Measurements from ENCODE around the gene SCCPDH. TPM values are rescaled to one million over a fixed set of nuclear protein-coding genes. Genes with fewer than 3 reads are reported as not detected.
"Not testable (repeated sequence)": the region's sequence is repeated elsewhere in the genome, so short reads cannot be mapped to it uniquely, and the experiment has no call there.

SCCPDH gene
- total RNA-seq, 1 donor from 2014 or later: 34.1 TPM

GRCh38 chr1:246811985-246812384 lies 87.8 kb downstream of the SCCPDH start:
- no peaks in the 10 kb centered on the region for H3K36me3 Mint-ChIP-seq
- peaks cover 4% of the 10 kb centered on the region for H3K4me1 Mint-ChIP-seq (ENCODE audit: unreplicated experiment)
- H3K27ac Mint-ChIP-seq: no peak overlapping the region
- H3K9me3 Mint-ChIP-seq: no peaks in the 10 kb centered on the region
- DNase-seq (ENCODE audit: extremely low spot score, unreplicated experiment): no peak
- H3K27me3 Mint-ChIP-seq: peaks cover 9% of the 10 kb centered on the region
- no peak overlapping the region for H3K4me3 Mint-ChIP-seq
- TF ChIP-seq CTCF (conservative IDR thresholded peaks at IDR 0.05): no peak

GRCh38 chr1:246813325-246813724 lies 89.1 kb downstream of the SCCPDH start:
- H3K36me3 Mint-ChIP-seq; H3K9me3 Mint-ChIP-seq; H3K27me3 Mint-ChIP-seq; H3K27ac Mint-ChIP-seq; DNase-seq (ENCODE audit: extremely low spot score, unreplicated experiment); H3K4me1 Mint-ChIP-seq (ENCODE audit: unreplicated experiment); H3K4me3 Mint-ChIP-seq: not testable (repeated sequence)

- Mint-ChIP-seq H3K27ac (peak overlapping the region; percentile 33), H3K36me3 (no peaks in the 10 kb centered on the region), H3K4me3 (no peak overlapping the region), H3K4me1 (ENCODE audit: unreplicated experiment) (peaks cover 4% of the 10 kb centered on the region), H3K27me3 (peaks cover 6% of the 10 kb centered on the region), H3K9me3 (no peaks in the 10 kb centered on the region)
- no peak for DNase-seq (ENCODE audit: extremely low spot score, unreplicated experiment)
- TF ChIP-seq CTCF (conservative IDR thresholded peaks at IDR 0.05): no peak
Observed at GRCh38 chr1:246814890-246815289, 90.7 kb downstream of the SCCPDH start.

GRCh38 chr1:246815693-246816270 lies 91.6 kb downstream of the SCCPDH start:
- Mint-ChIP-seq H3K27me3 (peaks cover 6% of the 10 kb centered on the region), H3K9me3 (no peaks in the 10 kb centered on the region), H3K4me3 (no peak overlapping the region), H3K36me3 (no peaks in the 10 kb centered on the region), H3K4me1 (ENCODE audit: unreplicated experiment) (peaks cover 4% of the 10 kb centered on the region), H3K27ac (no peak overlapping the region)
- no peak for DNase-seq (ENCODE audit: extremely low spot score, unreplicated experiment)
- TF ChIP-seq CTCF (conservative IDR thresholded peaks at IDR 0.05): no peak

Other genes with a start within 250 kb of the SCCPDH start
- 14.9 and 19.4 TPM in 2 replicates for gene SMYD3, start 217.1 kb upstream of the SCCPDH start, total RNA-seq (ENCODE audit: low replicate concordance)
- gene TFB2M, start 158.1 kb upstream of the SCCPDH start, total RNA-seq (ENCODE audit: low replicate concordance): 12.9 and 14.7 TPM in 2 replicates
- gene CNST, start 158.0 kb upstream of the SCCPDH start, total RNA-seq (ENCODE audit: low replicate concordance): 15.5 and 17.9 TPM in 2 replicates
- 27.0 and 34.9 TPM in 2 replicates for gene AHCTF1, start 207.5 kb downstream of the SCCPDH start, total RNA-seq (ENCODE audit: low replicate concordance)

Measured in type B pancreatic cell (in vitro differentiated cells).